ENCODE data around the gene SFTPB.

Gene SFTPB

DNA sequence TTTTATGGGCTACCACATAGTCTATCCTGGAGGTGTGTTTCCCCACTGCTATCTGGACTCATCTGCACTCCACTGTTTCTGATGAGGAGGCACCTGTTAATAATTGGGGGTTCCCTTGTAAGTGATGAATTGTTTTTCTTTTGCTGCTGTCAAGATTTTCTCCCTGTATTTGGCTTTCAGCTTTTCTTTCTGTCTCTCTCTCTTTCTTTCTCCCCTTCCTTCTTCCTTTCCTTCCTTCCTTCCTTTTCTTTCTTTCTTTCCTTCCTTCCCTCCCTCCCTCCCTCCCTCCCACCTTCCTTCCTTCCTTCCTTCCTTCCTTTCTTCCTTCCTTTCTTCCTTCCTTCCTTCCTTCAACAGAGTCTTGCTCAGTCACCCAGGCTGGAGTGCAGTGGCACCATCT is 35.3 kb upstream of the SFTPB start:
- in situ Hi-C loops (cut with HindIII; ENCODE audit: low sequenced_read_pairs), result no loop called here

GRCh38 chr2:85702800-85703199 is 34.8 kb upstream of the SFTPB start:
- in situ Hi-C loops (cut with HindIII; ENCODE audit: low sequenced_read_pairs), result no loop called here

GRCh38 chr2:85702172-85702571 is 34.2 kb upstream of the SFTPB start:
- in situ Hi-C loops (cut with HindIII; ENCODE audit: low sequenced_read_pairs), result no loop called here

DNA sequence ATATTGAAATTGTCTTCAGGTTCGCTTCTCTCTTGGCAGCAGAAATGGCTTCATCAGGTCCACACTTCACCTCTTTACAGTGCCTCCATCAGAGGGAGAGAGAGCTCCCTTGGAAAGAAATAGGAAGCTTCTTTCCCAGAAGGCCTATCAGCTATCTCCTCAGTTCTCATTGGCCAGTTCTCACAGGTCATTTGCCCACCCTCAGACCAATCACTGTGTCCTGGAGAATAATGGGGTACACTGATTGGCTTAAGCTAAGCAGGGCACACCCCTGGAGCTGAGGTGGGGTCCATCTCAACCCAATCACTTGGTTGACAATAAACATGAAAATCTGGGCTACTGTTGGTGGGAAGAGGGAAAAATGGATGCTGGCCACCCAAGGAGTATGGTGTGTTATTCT is 31.3 kb upstream of the SFTPB start:
- in situ Hi-C loops (cut with HindIII; ENCODE audit: low sequenced_read_pairs), result no loop called here

DNA sequence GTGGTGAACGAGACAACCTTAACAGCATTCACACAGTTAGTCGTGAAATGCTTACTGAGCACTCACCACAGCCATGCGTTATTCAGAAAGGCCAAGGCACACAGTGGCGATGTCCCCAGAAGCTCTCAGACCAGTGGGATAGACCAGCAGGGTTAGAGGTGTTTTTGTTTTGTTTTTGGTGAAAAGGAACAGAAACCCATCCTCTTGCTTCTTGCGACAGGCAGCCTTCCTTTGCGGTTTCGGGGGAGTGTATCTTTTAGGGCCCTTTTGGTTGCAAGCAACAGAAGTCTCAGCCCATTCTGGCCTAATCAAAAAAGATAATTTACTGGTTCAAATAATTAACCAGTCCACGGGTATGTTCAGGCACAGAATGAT is 30.9 kb upstream of the SFTPB start:
- in situ Hi-C loops (cut with HindIII; ENCODE audit: low sequenced_read_pairs), result no loop called here

DNA sequence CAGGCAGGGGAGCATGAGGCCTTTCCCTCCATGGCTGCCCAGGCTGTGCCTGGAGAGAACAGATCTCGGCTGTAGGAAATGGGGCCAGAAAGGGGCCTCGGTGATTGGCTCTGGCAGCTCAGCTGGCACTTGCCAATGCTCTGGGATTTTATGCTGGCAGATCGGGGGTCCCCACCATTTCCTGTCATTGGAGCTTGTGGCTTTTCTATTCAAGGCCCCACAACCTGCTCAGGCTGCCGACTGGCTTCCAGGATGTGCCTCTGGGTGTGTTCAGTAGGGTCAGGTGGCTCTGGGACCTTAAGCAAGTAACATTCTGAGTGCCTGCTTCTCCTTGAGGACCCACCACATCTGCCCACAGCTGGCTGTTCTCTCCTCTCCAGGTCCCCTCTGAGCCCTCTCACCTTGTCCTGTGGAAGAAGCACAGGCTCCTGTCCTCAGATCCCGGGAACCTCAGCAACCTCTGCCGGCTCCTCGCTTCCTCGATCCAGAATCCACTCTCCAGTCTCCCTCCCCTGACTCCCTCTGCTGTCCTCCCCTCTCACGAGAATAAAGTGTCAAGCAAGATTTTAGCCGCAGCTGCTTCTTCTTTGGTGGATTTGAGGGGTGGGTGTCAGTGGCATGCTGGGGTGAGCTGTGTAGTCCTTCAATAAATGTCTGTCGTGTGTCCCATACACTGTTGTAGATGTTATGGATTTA is 30.3 kb upstream of the SFTPB start:
- in situ Hi-C loops (cut with HindIII; ENCODE audit: low sequenced_read_pairs), result no loop called here

- in situ Hi-C loops (cut with HindIII; ENCODE audit: low sequenced_read_pairs), result no loop called here
Observed at GRCh38 chr2:85697716-85698115, 29.7 kb upstream of the SFTPB start.

GRCh38 chr2:85697096-85697495 is 29.1 kb upstream of the SFTPB start:
- in situ Hi-C loops (cut with HindIII; ENCODE audit: low sequenced_read_pairs), result no loop called here

DNA sequence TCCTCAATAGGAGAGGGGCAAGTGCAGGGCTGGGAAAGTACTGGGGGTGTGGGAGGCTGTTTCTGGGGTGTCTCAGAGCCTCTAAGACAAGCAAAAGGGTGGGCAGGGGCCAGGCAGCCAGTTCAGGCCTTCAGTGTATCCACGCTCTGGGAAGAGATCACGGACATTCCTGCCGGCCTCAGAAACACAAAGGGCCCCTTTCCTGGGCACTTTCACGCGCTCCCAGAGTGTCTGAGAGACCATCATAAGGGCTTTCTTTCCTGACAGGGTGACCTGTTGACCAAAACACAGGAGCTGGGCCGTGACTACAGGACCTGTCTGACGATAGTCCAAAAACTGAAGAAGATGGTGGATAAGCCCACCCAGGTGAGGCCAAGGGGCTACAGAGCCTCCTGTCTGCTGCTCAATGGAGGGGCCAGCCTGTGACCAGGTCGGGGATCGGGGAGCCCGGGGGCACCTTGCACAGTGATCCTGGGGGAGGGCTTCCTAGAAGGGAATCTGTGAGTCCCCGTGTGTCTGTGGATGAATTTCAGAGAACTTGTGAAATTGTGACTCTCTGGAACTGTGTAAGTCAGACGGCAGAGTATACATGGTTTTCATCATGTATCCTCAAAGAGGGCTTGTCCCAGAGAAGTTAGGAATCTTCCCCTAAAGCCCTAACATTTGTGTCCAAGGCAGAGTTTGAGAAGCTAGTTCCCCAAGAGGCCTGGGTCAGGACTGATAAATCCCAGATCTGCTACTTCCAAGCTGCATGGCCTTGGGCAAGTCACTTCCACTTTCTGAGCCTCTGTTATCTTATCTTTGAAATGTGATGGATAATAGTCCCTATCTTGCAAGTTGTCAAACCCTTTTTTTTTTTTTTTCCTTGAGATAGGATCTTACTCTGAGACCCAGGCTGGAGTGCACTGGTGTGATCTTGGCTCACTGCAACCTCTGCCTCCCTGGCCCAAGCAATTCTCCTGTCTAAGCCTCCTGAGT is 28.0 kb upstream of the SFTPB start:
- in situ Hi-C loops (cut with HindIII; ENCODE audit: low sequenced_read_pairs), result no loop called here

DNA sequence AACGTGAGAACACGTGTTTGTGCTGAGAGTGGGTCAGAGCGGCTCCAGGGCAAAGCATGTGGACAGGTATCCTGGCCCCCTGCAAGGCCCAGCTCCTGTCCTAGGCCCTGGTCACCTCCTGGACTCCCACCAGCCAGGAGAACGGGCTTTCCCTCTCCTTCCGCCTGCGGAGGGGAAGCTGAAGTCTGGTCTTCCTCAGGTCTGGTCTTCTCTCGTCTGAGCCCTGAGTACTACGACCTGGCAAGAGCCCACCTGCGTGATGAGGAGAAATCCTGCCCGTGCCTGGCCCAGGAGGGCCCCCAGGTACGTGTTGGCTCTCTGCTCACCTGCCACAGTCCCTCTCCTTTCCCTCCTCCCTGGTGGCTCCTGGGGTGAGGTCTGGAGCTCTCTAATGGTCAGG is 27.1 kb upstream of the SFTPB start:
- in situ Hi-C loops (cut with HindIII; ENCODE audit: low sequenced_read_pairs), result no loop called here

GRCh38 chr2:85694052-85695025 is 26.3 kb upstream of the SFTPB start, which contains the start of gene GNLY:
Gene GNLY (plus strand): TSS chr2:85694358. CDS start chr2:85694419, 61 bp downstream.
- in situ Hi-C loops (cut with HindIII; ENCODE audit: low sequenced_read_pairs), result no loop called here

GRCh38 chr2:85692039-85692645 is 24.1 kb upstream of the SFTPB start:
- in situ Hi-C loops (cut with HindIII; ENCODE audit: low sequenced_read_pairs), result no loop called here

GRCh38 chr2:85690932-85691331 is 22.9 kb upstream of the SFTPB start:
- in situ Hi-C loops (cut with HindIII; ENCODE audit: low sequenced_read_pairs), result no loop called here

GRCh38 chr2:85684806-85685205 is 16.8 kb upstream of the SFTPB start:
- in situ Hi-C loops (cut with HindIII; ENCODE audit: low sequenced_read_pairs), result loop anchor here (5.0 kb wide), 1 partner anchor 352 kb away; no protein-coding TSS in a partner anchor

DNA sequence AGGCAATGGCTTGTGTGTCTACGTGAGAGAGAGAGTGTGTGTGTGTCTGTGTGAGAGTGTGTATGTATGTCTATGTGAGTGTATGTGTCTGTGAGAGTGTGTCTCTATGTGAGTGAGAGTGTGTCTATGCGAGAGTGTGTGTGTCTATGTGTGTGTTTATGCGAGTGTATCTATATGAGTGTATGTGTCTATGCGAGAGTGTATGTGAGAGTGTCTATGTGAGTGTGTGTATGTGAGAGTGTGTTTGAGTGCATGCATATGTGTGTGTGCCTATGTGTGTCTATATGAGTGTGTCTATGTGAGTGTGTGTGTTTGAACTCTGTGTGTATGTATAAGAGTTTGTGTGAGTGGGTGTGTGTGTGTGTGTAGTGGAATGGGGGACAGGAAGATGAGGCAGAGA is 16.4 kb upstream of the SFTPB start:
- in situ Hi-C loops (cut with HindIII; ENCODE audit: low sequenced_read_pairs), result no loop called here

DNA sequence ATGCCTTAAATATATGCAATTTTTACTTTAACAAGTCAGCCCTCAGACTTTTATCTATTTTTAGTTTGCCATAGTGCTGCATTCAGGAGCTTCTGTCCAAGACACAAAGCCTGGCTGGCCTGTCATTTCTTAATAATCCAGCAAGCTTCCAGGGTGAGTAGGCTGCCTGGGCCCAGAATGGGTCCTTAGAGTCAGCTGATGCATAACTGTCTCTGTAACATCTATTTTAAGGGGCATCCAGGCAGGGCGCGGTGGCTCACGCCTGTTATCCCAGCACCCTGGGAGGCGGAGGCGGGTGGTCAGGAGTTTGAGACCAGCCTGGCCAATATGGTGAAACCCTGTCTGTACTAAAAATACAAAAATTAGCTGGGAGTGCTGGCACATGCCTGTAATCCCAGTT is 14.4 kb upstream of the SFTPB start:
- in situ Hi-C loops (cut with HindIII; ENCODE audit: low sequenced_read_pairs), result no loop called here

DNA sequence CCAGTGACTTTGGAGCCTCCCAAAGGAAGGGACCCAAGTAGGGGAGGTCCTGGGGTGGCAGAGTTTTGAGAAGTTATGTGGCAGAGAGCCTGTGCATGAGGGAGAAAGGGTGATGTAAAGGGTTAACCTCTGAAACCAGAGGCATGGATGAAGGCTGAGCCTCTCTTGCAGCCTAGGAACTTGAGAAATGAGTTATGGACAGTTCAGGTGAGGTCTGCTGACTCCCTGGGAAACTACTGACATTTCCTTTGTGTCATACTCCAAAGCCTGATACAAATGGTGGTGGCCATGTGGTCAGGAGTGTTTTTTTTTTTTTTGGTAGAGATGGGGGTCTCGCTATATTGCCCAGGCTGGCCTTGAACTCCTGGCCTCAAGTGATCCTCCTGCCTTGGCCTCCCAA is 13.8 kb upstream of the SFTPB start:
- in situ Hi-C loops (cut with HindIII; ENCODE audit: low sequenced_read_pairs), result no loop called here

GRCh38 chr2:85681372-85681763 is 13.4 kb upstream of the SFTPB start:
- in situ Hi-C loops (cut with HindIII; ENCODE audit: low sequenced_read_pairs), result no loop called here

GRCh38 chr2:85680707-85681371 is 12.8 kb upstream of the SFTPB start:
- in situ Hi-C loops (cut with HindIII; ENCODE audit: low sequenced_read_pairs), result no loop called here
